Gastrocnemius medialis (tissue), 4 donors: Measurements from ENCODE around the gene ZYX.

Source experiments
- POLR2A ChIP-seq, 2 donors: fragments of 450-650 bp; IDR thresholded peaks; one replicate each; pipeline ENCODE4 v1.6.1; 2017; ENCODE audit warnings: antibody characterized with exemption in 2 of 2, mild to moderate bottlenecking in 2 of 2, moderate library complexity in 2 of 2
- TF ChIP-seq, protein P1 (sequence below), 5 experiments: fragments of 450-650 bp in 3 of 5; fragments of 200-600 bp in 2 of 5; sonication (generic) in 2 of 5; IDR thresholded peaks in 4 of 5; conservative IDR thresholded peaks in 1 of 5; 1 replicate in 4 of 5; 2 replicates in 1 of 5; pipeline ENCODE4 v1.5.1; 2016 to 2019; ENCODE audit warnings: antibody characterized with exemption in 5 of 5, mild to moderate bottlenecking in 3 of 5, moderate library complexity in 3 of 5

DNA sequence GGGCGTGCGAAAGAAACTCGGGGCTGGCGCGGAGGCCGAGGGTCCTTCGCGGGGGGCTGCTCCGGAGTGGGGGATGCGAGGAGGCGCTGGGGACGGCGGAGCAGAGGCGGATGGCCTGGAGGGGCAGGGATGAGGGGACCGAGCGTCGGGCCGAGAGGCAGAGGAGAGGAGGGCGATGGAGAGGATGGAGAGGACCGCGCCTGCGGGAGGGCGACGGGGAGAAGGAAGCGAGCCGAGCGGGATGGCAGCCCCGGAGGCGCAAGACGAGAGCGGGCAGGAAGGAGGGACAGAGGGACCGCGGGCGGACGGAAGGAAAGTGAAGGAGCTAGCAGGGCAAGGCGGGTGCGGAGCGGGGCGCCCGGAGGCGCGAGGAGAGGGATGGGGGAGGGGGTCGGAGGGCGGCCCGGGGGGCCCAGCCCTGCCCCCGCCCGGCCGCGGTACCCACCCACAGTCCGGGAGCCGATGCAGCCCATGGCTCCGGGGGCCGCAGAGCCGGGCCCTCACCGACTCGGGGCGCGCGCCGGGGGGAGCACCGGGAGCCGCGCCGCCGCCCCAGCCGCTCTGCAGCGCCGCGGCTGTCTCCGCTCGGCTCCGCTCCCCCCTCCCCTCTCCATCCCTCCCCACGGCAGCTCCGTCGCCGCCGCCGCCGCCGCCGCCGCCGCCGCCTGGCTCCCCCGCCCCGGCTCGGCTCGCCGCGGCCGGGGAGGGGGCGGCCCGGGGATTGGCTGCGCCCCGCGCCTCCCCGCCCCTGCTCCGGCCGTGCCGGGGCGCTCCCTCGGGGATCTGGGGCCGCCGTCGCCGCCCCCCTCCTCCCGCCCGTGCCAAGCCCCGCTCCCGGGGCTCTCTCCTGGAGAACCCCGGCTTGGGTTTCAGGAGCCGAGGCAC is 18.8 kb upstream of the ZYX start, which contains the start of gene FAM131B:
- TF ChIP-seq, protein P1, sequence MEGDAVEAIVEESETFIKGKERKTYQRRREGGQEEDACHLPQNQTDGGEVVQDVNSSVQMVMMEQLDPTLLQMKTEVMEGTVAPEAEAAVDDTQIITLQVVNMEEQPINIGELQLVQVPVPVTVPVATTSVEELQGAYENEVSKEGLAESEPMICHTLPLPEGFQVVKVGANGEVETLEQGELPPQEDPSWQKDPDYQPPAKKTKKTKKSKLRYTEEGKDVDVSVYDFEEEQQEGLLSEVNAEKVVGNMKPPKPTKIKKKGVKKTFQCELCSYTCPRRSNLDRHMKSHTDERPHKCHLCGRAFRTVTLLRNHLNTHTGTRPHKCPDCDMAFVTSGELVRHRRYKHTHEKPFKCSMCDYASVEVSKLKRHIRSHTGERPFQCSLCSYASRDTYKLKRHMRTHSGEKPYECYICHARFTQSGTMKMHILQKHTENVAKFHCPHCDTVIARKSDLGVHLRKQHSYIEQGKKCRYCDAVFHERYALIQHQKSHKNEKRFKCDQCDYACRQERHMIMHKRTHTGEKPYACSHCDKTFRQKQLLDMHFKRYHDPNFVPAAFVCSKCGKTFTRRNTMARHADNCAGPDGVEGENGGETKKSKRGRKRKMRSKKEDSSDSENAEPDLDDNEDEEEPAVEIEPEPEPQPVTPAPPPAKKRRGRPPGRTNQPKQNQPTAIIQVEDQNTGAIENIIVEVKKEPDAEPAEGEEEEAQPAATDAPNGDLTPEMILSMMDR (IDR thresholded peaks at IDR 0.05 in 4 of 5, conservative IDR thresholded peaks at IDR 0.05 in 1 of 5), result no peak
- no peak for TF ChIP-seq POLR2A (IDR thresholded peaks at IDR 0.05)
